H1 (cell line): ENCODE measurements around the gene MAPK8IP3. TPM values are rescaled to one million over a fixed set of nuclear protein-coding genes. Genes with fewer than 3 reads are reported as not detected.
A peak's percentile ranks its signal among the peaks of the same experiment; 100 is the strongest.

Experiments used
- CTCF ChIA-PET: fragments of 300-600 bp; sonication (Branson Sonifier 250); formaldehyde crosslinking; loops from one replicate; lab custom pipeline; 2021; ENCODE audit not compliant: partially characterized antibody; lab: Charles Lee
- POLR2A ChIA-PET: fragments of 300-600 bp; sonication (Branson Sonifier 250); formaldehyde crosslinking; loops from one replicate; lab custom pipeline; 2021; ENCODE audit warnings: inconsistent platforms; ENCODE audit not compliant: partially characterized antibody; lab: Charles Lee
- DNase-seq, 2 experiments: peaks; one replicate each; pipeline versions ENCODE4 v3.0.0 to v3.0.0-alpha.2; 2010 to 2022; ENCODE audit warnings: low spot score in 2 of 2, low read depth in 1 of 2, mixed read lengths in 1 of 2
- FAIRE-seq: peaks from 2 replicates; lab custom pipeline; 2011; peaks lifted over from hg19 to GRCh38; lab: Jason Lieb, UNC
- H2AFZ ChIP-seq: 2 replicates; pipeline ENCODE4 v1.8.1; 2012; ENCODE audit warnings: low read length, inconsistent platforms
- H2AK5ac ChIP-seq: 2 replicates; pipeline ENCODE4 v1.6.1; 2013; ENCODE audit warnings: low read depth, low read length
- H2BK120ac ChIP-seq: replicated peaks from 2 replicates; pipeline ENCODE3; 2013; ENCODE audit warnings: low read depth, low read length, inconsistent platforms
- H2BK12ac ChIP-seq: 2 replicates; pipeline ENCODE4 v1.6.1; 2013; ENCODE audit warnings: low read depth, low read length
- H2BK15ac ChIP-seq: 2 replicates; pipeline ENCODE4 v1.6.1; 2013; ENCODE audit warnings: low read length
- H2BK20ac ChIP-seq: 2 replicates; pipeline ENCODE4 v1.6.1; 2013; ENCODE audit warnings: low read length
- H2BK5ac ChIP-seq: 2 replicates; pipeline ENCODE4 v1.6.1; 2013; ENCODE audit warnings: low read depth, low read length
- H3K14ac ChIP-seq: 2 replicates; pipeline ENCODE4 v1.6.1; 2013; ENCODE audit warnings: inconsistent platforms; ENCODE audit not compliant: insufficient read length
- H3K18ac ChIP-seq: 2 replicates; pipeline ENCODE4 v1.6.1; 2013; ENCODE audit warnings: low read length; ENCODE audit errors: extremely low read depth
- H3K23ac ChIP-seq: 2 replicates; pipeline ENCODE4 v1.6.1; 2013; ENCODE audit warnings: inconsistent platforms; ENCODE audit not compliant: insufficient read length
- H3K23me2 ChIP-seq: 2 replicates; pipeline ENCODE4 v1.6.1; 2013; ENCODE audit warnings: low read depth, low read length
- H3K27ac ChIP-seq: 2 replicates; pipeline ENCODE4 v1.6.1; 2011; ENCODE audit warnings: low read depth, low read length, inconsistent platforms
- H3K27me3 ChIP-seq, 4 experiments: replicated peaks in 1 of 4; 1 replicate in 1 of 4; 2 replicates in 3 of 4; pipeline versions ENCODE4 v1.6.1 to v1.8.1; 2011 to 2013; ENCODE audit warnings: low read length in 3 of 4, mild to moderate bottlenecking in 3 of 4, inconsistent platforms in 2 of 4, mixed read lengths in 2 of 4, moderate library complexity in 1 of 4; ENCODE audit not compliant: control insufficient read depth in 3 of 4, insufficient read depth in 3 of 4; ENCODE audit errors: extremely low read depth in 1 of 4
- H3K36me3 ChIP-seq, 4 experiments: 2 replicates each; pipeline versions ENCODE4 v1.6.1 to v1.8.1; 2011 to 2013; ENCODE audit warnings: mild to moderate bottlenecking in 4 of 4, low read length in 3 of 4, moderate library complexity in 2 of 4, control low read depth in 1 of 4, inconsistent platforms in 1 of 4; ENCODE audit not compliant: insufficient read depth in 4 of 4, control insufficient read depth in 2 of 4
- H3K4ac ChIP-seq: replicated peaks from 2 replicates; pipeline ENCODE3; 2013; ENCODE audit warnings: low read length, low read depth, mixed read lengths, inconsistent platforms; ENCODE audit not compliant: insufficient read length
- H3K4me1 ChIP-seq, 4 experiments: replicated peaks in 1 of 4; 1 replicate in 1 of 4; 2 replicates in 3 of 4; pipeline versions ENCODE4 v1.6.1 to v1.8.1; 2011 to 2013; ENCODE audit warnings: low read length in 3 of 4, inconsistent platforms in 2 of 4, mixed read lengths in 1 of 4; ENCODE audit not compliant: insufficient read depth in 4 of 4, control insufficient read depth in 3 of 4
- H3K4me2 ChIP-seq, 2 experiments: 2 replicates each; pipeline versions ENCODE4 v1.6.1 to v1.8.1; 2011 to 2013; ENCODE audit warnings: low read depth in 2 of 2, low read length in 2 of 2, control low read depth in 1 of 2, inconsistent platforms in 1 of 2, mild to moderate bottlenecking in 1 of 2; ENCODE audit not compliant: insufficient read depth in 1 of 2
- H3K4me3 ChIP-seq, 4 experiments: fragments of 200-600, 300-600 bp in 1 of 4; sonication (generic), shearing (Covaris generic), sonication (Bioruptor Twin) in 1 of 4; 2 replicates each; pipeline versions ENCODE4 v1.5.1 to v1.8.1; 2011 to 2016; ENCODE audit warnings: low read length in 4 of 4, low read depth in 3 of 4, control low read depth in 2 of 4, inconsistent platforms in 2 of 4, mild to moderate bottlenecking in 2 of 4, mixed read lengths in 1 of 4, moderate library complexity in 1 of 4; ENCODE audit not compliant: insufficient read depth in 2 of 4; ENCODE audit errors: extremely low read depth in 1 of 4
- H3K56ac ChIP-seq: replicated peaks from 2 replicates; pipeline ENCODE3; 2013; ENCODE audit warnings: low read depth, mild to moderate bottlenecking, mixed read lengths, low read length, inconsistent platforms; ENCODE audit not compliant: insufficient read length
- H3K79me1 ChIP-seq: 2 replicates; pipeline ENCODE4 v1.6.1; 2013; ENCODE audit warnings: low read depth, low read length, control low read depth
- H3K79me2 ChIP-seq, 2 experiments: 2 replicates each; pipeline versions ENCODE4 v1.6.1 to v1.8.1; 2012 to 2013; ENCODE audit warnings: low read length in 2 of 2, mild to moderate bottlenecking in 2 of 2, inconsistent platforms in 1 of 2; ENCODE audit not compliant: insufficient read depth in 2 of 2, control insufficient read depth in 1 of 2
- H3K9ac ChIP-seq, 4 experiments: replicated peaks in 1 of 4; 1 replicate in 1 of 4; 2 replicates in 3 of 4; pipeline versions ENCODE4 v1.6.1 to v1.8.1; 2011 to 2013; ENCODE audit warnings: low read depth in 3 of 4, low read length in 3 of 4, control low read depth in 2 of 4, mild to moderate bottlenecking in 2 of 4, moderate library complexity in 2 of 4, inconsistent platforms in 1 of 4; ENCODE audit errors: extremely low read depth in 1 of 4
- H3K9me3 ChIP-seq, 2 experiments: 2 replicates each; pipeline versions ENCODE4 v1.6.1 to v1.8.1; 2012 to 2013; ENCODE audit warnings: mild to moderate bottlenecking in 2 of 2, moderate library complexity in 2 of 2, control low read depth in 1 of 2, inconsistent platforms in 1 of 2, low read depth in 1 of 2, low read length in 1 of 2, mixed read lengths in 1 of 2; ENCODE audit not compliant: insufficient read depth in 2 of 2
- H4K20me1 ChIP-seq, 2 experiments: replicated peaks in 1 of 2; 2 replicates each; pipeline versions ENCODE3 to v1.8.1; 2011 to 2013; ENCODE audit warnings: inconsistent platforms in 2 of 2, low read length in 2 of 2, mild to moderate bottlenecking in 1 of 2; ENCODE audit not compliant: insufficient read depth in 2 of 2, control insufficient read depth in 1 of 2
- H4K5ac ChIP-seq: 2 replicates; pipeline ENCODE4 v1.6.1; 2013; ENCODE audit warnings: low read length, low read depth, mixed read lengths, inconsistent platforms; ENCODE audit not compliant: insufficient read length
- H4K8ac ChIP-seq: 2 replicates; pipeline ENCODE4 v1.8.0; 2013; ENCODE audit warnings: mild to moderate bottlenecking, moderate library complexity, low read length, inconsistent platforms; ENCODE audit not compliant: insufficient read depth; ENCODE audit errors: extremely low read depth
- H4K91ac ChIP-seq: replicated peaks from 2 replicates; pipeline ENCODE3; 2013; ENCODE audit warnings: low read length, mixed read lengths, inconsistent platforms; ENCODE audit not compliant: insufficient read length
- SAP30 ChIP-seq: fragments of 300-600 bp; sonication (generic); IDR thresholded peaks from 2 replicates; pipeline ENCODE4 v1.7.1; 2012; ENCODE audit warnings: low read length, moderate library complexity, mild to moderate bottlenecking, inconsistent platforms; ENCODE audit not compliant: insufficient read depth, insufficient replicate concordance
- SIX5 ChIP-seq: IDR thresholded peaks from 2 replicates; pipeline ENCODE4 v1.6.1; 2011; ENCODE audit warnings: mild to moderate bottlenecking, low read depth, low read length
- WGBS, 2 experiments: shearing (Covaris generic) in 1 of 2; methylation state at CpG; one replicate each; pipeline versions ENCODE4 v1.1.6 to v1.1.7; 2013 to 2015; ENCODE audit warnings: low lambda C conversion rate in 2 of 2, mixed read lengths in 2 of 2, inconsistent platforms in 1 of 2, low coverage in 1 of 2, missing lambda C conversion rate in 1 of 2; ENCODE audit not compliant: insufficient replicate concordance in 2 of 2, insufficient coverage in 1 of 2, insufficient read length in 1 of 2; ENCODE audit errors: extremely low coverage in 1 of 2, missing lambda C conversion rate in 1 of 2; 5-methylcytosine and 5-hydroxymethylcytosine counted together
- polyA plus RNA-seq, 7 experiments: library from polyadenylated mRNA; depleted of rRNA in 3 of 7; stranded (reverse) in 5 of 7; unstranded in 2 of 7; fragments of >200 nt in 5 of 7; fragments of 200-250 nt in 2 of 7; gene quantifications; 1 replicate in 5 of 7; 2 replicates in 1 of 7; 4 replicates in 1 of 7; pipeline versions ENCODE4 v1.2.1 to v1.2.3, GENCODE V29; 2011 to 2013; ENCODE audit warnings: missing spikeins in 2 of 7, mixed read lengths in 2 of 7
- total RNA-seq: library from RNA; stranded (reverse); fragmentation: NEBNext Ultra II Directional; extraction: Animal tissue kit (Norgen Biotek cat#: 25700); gene quantifications from 2 replicates; pipeline ENCODE4 v1.2.1, GENCODE V29; 2021

MAPK8IP3 gene
- total and polyA plus RNA-seq, 2 of the 8 experiments (the other 6 are each of a cell fraction or from before 2014, with no cell fraction given) = 16.9 to 43.4 TPM

DNA sequence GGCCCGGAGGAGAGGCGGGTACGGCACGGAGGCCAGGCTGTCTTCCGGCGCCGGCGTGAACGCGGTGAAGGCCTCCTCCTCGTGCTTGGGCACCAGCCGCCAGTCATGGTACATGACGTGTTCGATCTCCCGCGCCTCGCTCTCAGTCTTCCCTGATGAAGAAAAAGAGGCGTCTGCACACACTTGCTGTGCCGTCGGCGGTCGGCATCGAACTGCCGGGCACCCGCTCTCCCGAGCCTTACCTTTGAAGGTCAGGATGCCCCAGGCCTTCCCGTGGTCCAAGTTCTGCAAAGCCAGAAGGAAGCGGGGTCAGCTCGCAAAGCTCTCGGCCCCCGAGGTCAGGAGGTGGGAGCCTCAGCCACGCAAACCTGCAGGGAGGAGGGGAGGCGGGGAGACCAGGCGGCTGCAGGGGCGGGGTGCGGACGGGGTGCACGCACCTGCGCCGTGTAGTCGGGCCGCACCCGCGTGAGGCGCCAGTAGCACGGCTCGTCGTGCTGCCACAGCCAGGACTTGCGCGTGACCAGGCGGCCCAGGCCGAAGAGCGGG is 66.4 kb downstream of the MAPK8IP3 start, which contains the start of gene EME2:
Gene EME2 (plus strand): TSS at position 449 of the 546 bp plus-strand sequence. CDS start 418 bp downstream, outside the sequence.
- Histone ChIP-seq H3K23me2 (peaks cover 17% of the 10 kb centered on the region), H2BK120ac (no peak within 1 kb of the TSS), H3K79me1 (peaks cover 4% of the 10 kb centered on the region), H2AK5ac (peak within 1 kb of the TSS; percentile 27; the same call in 1 of the 2 replicates), H4K5ac (peak within 1 kb of the TSS; percentile 81), H2BK15ac (peak within 1 kb of the TSS; percentile 72; the same call in 1 of the 2 replicates), H2BK5ac (peak within 1 kb of the TSS; percentile 88), H3K9me3 (no peaks in the 10 kb centered on the region)
- TF ChIP-seq SIX5 = no peak
- TF ChIP-seq SAP30 = peak; percentile 10
- TF ChIP-seq, all 59 proteins: peak for 1
- Histone ChIP-seq H3K27me3 (no peaks in the 10 kb centered on the region), H3K4me2 (peak within 1 kb of the TSS; percentile 71 to 92), H3K4me1 (peaks cover 0 to 12% (median 10%) of the 10 kb centered on the region in 4 experiments; a peak in 5 of 7 replicates), H4K8ac (peak within 1 kb of the TSS; percentile 94), H3K79me2 (peaks cover 0 to 15% of the 10 kb centered on the region in 2 experiments; a peak in 1 of 4 replicates), H3K27ac (peak within 1 kb of the TSS; percentile 62), H3K9ac (peak within 1 kb of the TSS; percentile 69 to 94 (median 89)), H4K20me1 (peaks cover 0 to 19% of the 10 kb centered on the region in 2 experiments), H2BK12ac (peak within 1 kb of the TSS; percentile 4; the same call in 1 of the 2 replicates), H3K4ac (peak within 1 kb of the TSS; percentile 90), H3K4me3 (peak within 1 kb of the TSS; percentile 82 to 91 (median 82)), H3K56ac (peak within 1 kb of the TSS; percentile 73), H3K18ac (peak within 1 kb of the TSS; percentile 90), H2AFZ (no peak within 1 kb of the TSS; the same call in 1 of the 2 replicates), H3K23ac (no peak within 1 kb of the TSS), H3K36me3 (peaks cover 2 to 31% (median 8%) of the 10 kb centered on the region in 4 experiments; a peak in 6 of 8 replicates), H2BK20ac (no peak within 1 kb of the TSS), H4K91ac (peak within 1 kb of the TSS; percentile 85), H3K14ac (no peak within 1 kb of the TSS)
- no peak for DNase-seq
- WGBS, 2 experiments = 4% methylated on average over 47 of the region's 53 CpGs; no CpG with 5 or more reads in 1 of the 2 experiments
- POLR2A ChIA-PET = interaction anchor here (0.7 to 13.5 kb wide), 20 partner anchors 7 to 383 kb away, joined by 3 to 246 read pairs (median 5); partner anchors contain the start of genes FAHD1, HAGH, IGFALS and JPT2
- CTCF ChIA-PET = interaction anchor here (0.6 to 2.7 kb wide), 8 partner anchors 7 to 509 kb away, joined by 3 to 13 read pairs (median 4); partner anchors contain the start of genes IGFALS, MAPK8IP3, NUBP2 and SPSB3
- FAIRE-seq = no peak
